HepG2 (cell line): ENCODE data around the gene FAM163B. TPM values are rescaled to one million over a fixed set of nuclear protein-coding genes. Genes with fewer than 3 reads are reported as not detected.

ENCODE experiments used
- NR2F6 ChIP-seq, 2 experiments: IDR thresholded peaks; 2 replicates each; pipeline ENCODE4 v1.6.1; 2016; ENCODE audit warnings: antibody characterized with exemption in 1 of 2, mild to moderate bottlenecking in 1 of 2
- PCBP1 ChIP-seq: fragments of 200-400 bp; formaldehyde crosslinking; IDR thresholded peaks from 2 replicates; pipeline ENCODE4 v1.6.1; 2017; ENCODE audit warnings: mild to moderate bottlenecking, low read depth, low read length, borderline replicate concordance
- SNAPC4 ChIP-seq: sonication (generic); formaldehyde crosslinking; IDR thresholded peaks from 2 replicates; pipeline ENCODE4 v1.4.0; 2020; ENCODE audit warnings: mild to moderate bottlenecking, missing genetic modification reagents
- STAG1 ChIP-seq: sonication (generic); formaldehyde crosslinking; IDR thresholded peaks from 2 replicates; pipeline ENCODE4 v1.4.0; 2020; ENCODE audit warnings: missing genetic modification reagents
- ZNF343 ChIP-seq: sonication (generic); formaldehyde crosslinking; IDR thresholded peaks from 2 replicates; pipeline ENCODE4 v1.4.0; 2020; ENCODE audit warnings: mild to moderate bottlenecking, missing genetic modification reagents
- polyA plus RNA-seq, 8 experiments: library from polyadenylated mRNA; depleted of rRNA in 3 of 8; stranded (reverse) in 7 of 8; unstranded in 1 of 8; fragments of >200 nt; fragmentation: Illumina TruSeq in 4 of 8; extraction: Trizol in 4 of 8; gene quantifications; 2 replicates each; pipeline versions ENCODE4 v1.2.1 to v1.2.3, GENCODE V29; 2011 to 2016; ENCODE audit warnings: low read depth in 4 of 8, missing spikeins in 1 of 8, mixed read lengths in 1 of 8; ENCODE audit not compliant: insufficient read depth in 1 of 8
- total RNA-seq, 5 experiments: library from RNA; depleted of rRNA; stranded (reverse); fragments of >200 nt; fragmentation: Illumina TruSeq; extraction: Trizol; gene quantifications; 2 replicates each; pipeline ENCODE4 v1.2.3, GENCODE V29; 2016; ENCODE audit warnings: low read depth in 1 of 5
- TF ChIP-seq, protein P1 (sequence below): sonication (generic); formaldehyde crosslinking; IDR thresholded peaks from 2 replicates; pipeline ENCODE4 v1.4.0; 2020; ENCODE audit warnings: mild to moderate bottlenecking, missing genetic modification reagents
- TF ChIP-seq, protein P2 (sequence below): IDR thresholded peaks from 2 replicates; pipeline ENCODE4 v1.6.1; 2016; ENCODE audit warnings: low read depth, control low read depth
- TF ChIP-seq, protein P3 (sequence below): sonication (generic); formaldehyde crosslinking; IDR thresholded peaks from 2 replicates; pipeline ENCODE4 v1.8.1; 2023; ENCODE audit warnings: mild to moderate bottlenecking, missing genetic modification reagents

The FAM163B gene
- total and polyA plus RNA-seq, 2 of the 13 experiments (the other 11 are each of a cell fraction or from before 2014, with no cell fraction given) = not detected

DNA sequence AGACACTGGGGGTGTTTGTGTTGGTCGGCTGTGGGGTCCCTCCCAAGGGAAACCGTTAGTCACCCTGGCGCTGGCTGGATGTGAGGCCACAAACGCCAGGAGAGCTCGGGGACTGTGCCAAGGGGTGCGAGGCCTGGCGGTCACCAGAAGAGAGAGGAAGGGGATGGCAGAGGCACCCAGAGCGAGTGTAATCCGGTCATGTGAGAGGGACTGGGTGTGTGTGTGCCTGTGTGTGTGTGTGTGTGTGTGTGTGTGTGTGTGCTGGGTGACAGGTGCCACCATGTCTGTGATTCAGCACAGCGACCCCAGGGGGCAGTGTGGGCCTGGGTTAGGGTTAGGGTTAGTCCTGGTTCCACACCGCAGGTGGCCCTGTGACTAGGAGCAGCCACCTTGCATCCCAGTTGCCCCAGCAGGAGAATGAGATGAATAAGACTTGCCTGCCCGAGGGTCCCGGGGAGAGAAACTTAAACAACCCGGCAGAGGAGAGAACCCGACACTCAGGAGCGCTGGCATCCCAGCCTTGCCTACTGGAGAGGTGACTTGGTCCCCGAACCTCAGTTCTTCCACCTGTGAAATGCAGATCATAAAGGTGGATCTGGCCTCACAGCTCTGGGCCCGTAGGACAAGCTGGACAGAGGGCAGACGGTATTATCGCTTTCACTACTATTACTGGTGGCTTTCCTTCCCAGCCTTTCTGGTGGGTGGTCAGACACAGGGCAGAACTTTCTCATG, 76.1 kb downstream of the FAM163B start (continued):
- TF ChIP-seq, protein P1, sequence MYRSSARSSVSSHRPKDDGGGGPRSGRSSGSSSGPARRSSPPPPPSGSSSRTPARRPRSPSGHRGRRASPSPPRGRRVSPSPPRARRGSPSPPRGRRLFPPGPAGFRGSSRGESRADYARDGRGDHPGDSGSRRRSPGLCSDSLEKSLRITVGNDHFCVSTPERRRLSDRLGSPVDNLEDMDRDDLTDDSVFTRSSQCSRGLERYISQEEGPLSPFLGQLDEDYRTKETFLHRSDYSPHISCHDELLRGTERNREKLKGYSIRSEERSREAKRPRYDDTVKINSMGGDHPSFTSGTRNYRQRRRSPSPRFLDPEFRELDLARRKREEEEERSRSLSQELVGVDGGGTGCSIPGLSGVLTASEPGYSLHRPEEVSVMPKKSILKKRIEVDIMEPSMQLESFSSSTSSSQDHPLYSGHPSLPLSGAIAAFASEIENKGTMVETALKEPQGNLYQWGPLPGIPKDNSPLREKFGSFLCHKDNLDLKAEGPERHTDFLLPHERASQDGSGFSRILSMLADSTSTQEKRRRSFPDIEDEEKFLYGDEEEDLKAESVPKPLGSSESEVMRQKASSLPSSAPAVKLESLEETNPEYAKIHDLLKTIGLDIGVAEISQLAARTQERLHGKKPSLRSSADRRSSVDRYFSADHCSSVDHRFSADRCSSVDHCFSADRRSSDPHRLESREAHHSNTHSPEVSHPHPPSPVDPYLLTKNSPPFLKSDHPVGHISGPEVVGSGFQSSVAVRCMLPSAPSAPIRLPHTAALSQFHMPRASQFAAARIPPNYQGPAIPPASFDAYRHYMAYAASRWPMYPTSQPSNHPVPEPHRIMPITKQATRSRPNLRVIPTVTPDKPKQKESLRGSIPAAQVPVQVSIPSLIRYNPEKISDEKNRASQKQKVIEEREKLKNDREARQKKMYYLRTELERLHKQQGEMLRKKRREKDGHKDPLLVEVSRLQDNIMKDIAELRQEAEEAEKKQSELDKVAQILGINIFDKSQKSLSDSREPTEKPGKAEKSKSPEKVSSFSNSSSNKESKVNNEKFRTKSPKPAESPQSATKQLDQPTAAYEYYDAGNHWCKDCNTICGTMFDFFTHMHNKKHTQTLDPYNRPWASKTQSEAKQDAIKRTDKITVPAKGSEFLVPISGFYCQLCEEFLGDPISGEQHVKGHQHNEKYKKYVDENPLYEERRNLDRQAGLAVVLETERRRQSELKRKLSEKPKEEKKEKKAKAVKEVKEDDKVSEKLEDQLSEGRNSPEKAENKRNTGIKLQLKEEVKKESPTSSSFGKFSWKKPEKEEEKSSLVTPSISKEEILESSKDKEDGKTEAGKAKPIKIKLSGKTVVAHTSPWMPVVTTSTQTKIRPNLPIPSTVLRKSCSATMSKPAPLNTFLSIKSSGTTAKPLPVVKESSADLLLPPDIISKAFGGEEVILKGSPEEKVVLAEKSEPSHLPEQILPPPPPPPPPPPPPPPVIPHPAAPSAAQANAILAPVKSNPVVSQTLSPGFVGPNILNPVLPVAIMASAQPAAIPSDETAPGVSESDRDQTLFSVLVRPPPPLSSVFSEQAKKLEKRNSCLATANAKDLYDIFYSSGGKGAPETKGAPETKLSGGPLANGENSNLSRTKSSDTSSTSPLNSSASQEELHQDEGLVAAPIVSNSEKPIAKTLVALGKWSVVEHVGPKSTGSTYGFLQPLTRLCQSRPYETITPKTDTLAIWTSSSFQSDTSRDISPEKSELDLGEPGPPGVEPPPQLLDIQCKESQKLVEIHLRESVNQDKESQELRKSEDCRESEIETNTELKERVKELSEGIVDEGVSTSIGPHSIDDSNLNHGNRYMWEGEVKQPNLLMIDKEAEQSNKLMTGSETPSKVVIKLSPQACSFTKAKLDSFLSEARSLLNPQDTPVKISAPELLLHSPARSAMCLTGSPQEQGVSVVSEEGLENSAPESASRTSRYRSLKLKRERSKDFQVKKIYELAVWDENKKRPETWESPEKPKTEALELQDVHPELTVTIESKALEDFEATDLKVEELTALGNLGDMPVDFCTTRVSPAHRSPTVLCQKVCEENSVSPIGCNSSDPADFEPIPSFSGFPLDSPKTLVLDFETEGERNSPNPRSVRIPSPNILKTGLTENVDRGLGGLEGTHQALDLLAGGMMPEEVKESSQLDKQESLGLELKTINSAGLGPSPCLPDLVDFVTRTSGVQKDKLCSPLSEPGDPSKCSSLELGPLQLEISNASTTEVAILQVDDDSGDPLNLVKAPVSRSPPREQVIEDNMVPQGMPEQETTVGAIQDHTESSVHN = 0 out of 2 replicates have a peak, but pooled peaks have one; percentile 25
- TF ChIP-seq STAG1 = peak; percentile 83
- TF ChIP-seq, protein P2, sequence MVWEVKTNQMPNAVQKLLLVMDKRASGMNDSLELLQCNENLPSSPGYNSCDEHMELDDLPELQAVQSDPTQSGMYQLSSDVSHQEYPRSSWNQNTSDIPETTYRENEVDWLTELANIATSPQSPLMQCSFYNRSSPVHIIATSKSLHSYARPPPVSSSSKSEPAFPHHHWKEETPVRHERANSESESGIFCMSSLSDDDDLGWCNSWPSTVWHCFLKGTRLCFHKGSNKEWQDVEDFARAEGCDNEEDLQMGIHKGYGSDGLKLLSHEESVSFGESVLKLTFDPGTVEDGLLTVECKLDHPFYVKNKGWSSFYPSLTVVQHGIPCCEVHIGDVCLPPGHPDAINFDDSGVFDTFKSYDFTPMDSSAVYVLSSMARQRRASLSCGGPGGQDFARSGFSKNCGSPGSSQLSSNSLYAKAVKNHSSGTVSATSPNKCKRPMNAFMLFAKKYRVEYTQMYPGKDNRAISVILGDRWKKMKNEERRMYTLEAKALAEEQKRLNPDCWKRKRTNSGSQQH (CRISPR knock-in tag) = no peak
- TF ChIP-seq, protein P3, sequence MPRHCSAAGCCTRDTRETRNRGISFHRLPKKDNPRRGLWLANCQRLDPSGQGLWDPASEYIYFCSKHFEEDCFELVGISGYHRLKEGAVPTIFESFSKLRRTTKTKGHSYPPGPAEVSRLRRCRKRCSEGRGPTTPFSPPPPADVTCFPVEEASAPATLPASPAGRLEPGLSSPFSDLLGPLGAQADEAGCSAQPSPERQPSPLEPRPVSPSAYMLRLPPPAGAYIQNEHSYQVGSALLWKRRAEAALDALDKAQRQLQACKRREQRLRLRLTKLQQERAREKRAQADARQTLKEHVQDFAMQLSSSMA = no peak
- no peak for TF ChIP-seq SNAPC4 (CRISPR knock-in tag)
- TF ChIP-seq NR2F6 (IDR thresholded peaks at IDR 0.05) = no peak
- TF ChIP-seq NR2F6 (CRISPR knock-in tag; IDR thresholded peaks at IDR 0.05) = no peak
- 0 out of 2 replicates have a peak, but pooled peaks have one; percentile 72 for TF ChIP-seq PCBP1
- TF ChIP-seq ZNF343 (CRISPR knock-in tag) = 0 out of 2 replicates have a peak, but pooled peaks have one; percentile 47
